Measurements from ENCODE around the gene CTNNA2. TPM values are rescaled to one million over a fixed set of nuclear protein-coding genes. Genes with fewer than 3 reads are reported as not detected.

The CTNNA2 gene
- total RNA-seq, 5 donors from 2014 or later (not counting 1 experiment from before 2014, with no cell fraction given): not detected

DNA sequence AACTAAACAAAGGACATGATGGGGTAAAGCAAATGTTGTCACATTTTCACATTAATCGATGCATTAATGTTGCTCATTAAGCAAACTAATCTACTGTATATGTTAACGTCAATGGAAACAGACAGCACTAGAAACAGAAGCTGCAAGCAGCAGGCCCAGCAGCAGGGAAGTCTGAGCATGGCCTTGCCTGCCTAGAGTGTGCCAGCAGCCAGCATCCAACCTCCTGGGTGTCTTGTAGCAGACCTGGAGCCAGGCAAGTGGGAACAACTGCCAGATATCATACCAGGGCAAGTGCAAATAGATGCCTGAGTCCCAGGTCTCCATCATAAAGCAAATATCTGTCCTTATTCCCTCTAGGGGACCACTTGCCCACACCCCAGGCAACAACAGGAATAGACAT lies 472.7 kb downstream of the CTNNA2 start:
- Mint-ChIP-seq H3K27me3 (no peaks in the 10 kb centered on the region), H3K36me3 (no peaks in the 10 kb centered on the region), H3K9me3 (peaks cover 0 to 6% (median 0%) of the 10 kb centered on the region in 3 donors), H3K27ac (no peak overlapping the region), H3K4me3 (no peak overlapping the region), H3K4me1 (no peaks in the 10 kb centered on the region)
- no peak for DNase-seq
- ChIA-PET POLR2A (no interaction called here), CTCF (no interaction called here)
- Histone ChIP-seq H3K9me3 (no peaks in the 10 kb centered on the region), H3K4me1 (ENCODE audit: control insufficient read depth in 1 of 2, extremely low read depth in 1 of 2, insufficient read depth in 2 of 2, low read length in 2 of 2) (no peaks in the 10 kb centered on the region), H3K36me3 (ENCODE audit: control insufficient read depth in 2 of 2, extremely low read depth in 1 of 2, insufficient read depth in 1 of 2, low read length in 1 of 2) (no peaks in the 10 kb centered on the region), H3K27ac (ENCODE audit: low read length) (no peak overlapping the region), H3K4me3 (ENCODE audit: control insufficient read depth in 1 of 2, extremely low read depth in 1 of 2, low read length in 1 of 2) (no peak overlapping the region), H3K27me3 (replicated peaks in 1 of 2; ENCODE audit: control insufficient read depth in 2 of 2, extremely low read depth in 1 of 2, insufficient read depth in 2 of 2, low read length in 1 of 2) (no peaks in the 10 kb centered on the region)
- WGBS (ENCODE audit: insufficient coverage): 44% methylated on average over 1 of the region's 2 CpGs
- ATAC-seq (replicated peaks in 1 of 4): peak in 1 of 4 experiments; percentile 15

DNA sequence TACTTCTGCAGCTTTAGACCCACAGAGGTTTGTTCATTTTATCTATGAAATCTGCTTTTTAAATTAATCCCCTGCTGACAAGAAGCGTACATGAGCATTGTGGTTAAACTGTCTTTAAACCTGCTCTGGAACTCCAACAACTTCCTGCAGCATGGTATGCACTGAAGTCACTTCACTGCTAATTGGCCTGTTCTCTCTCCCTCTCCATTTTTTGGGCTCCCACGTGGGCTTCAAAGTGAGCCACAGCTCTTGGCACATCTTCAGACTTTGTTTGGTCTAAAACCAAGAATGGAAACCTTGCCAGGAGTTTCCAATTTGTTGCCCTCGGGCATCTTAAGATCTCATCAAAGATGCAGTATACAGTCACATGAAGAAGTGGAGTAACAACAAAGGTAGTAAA lies 480.3 kb downstream of the CTNNA2 start:
- Mint-ChIP-seq H3K4me3 (no peak overlapping the region), H3K4me1 (no peaks in the 10 kb centered on the region), H3K36me3 (no peaks in the 10 kb centered on the region), H3K27ac (no peak overlapping the region), H3K9me3 (peaks cover 4 to 9% (median 8%) of the 10 kb centered on the region in 3 donors), H3K27me3 (no peaks in the 10 kb centered on the region)
- ATAC-seq (replicated peaks in 1 of 4) (no peak), DNase-seq (no peak)
- 7% methylated on average over 2 of the region's 3 CpGs for WGBS (ENCODE audit: insufficient coverage)
- no peak overlapping the region for H3K27ac ChIP-seq (ENCODE audit: low read length)
- no peaks in the 10 kb centered on the region for H3K27me3 ChIP-seq (replicated peaks in 1 of 2; ENCODE audit: control insufficient read depth in 2 of 2, extremely low read depth in 1 of 2, insufficient read depth in 2 of 2, low read length in 1 of 2)
- no peaks in the 10 kb centered on the region for H3K4me1 ChIP-seq (ENCODE audit: control insufficient read depth in 1 of 2, extremely low read depth in 1 of 2, insufficient read depth in 2 of 2, low read length in 2 of 2)
- no peak overlapping the region for H3K4me3 ChIP-seq (ENCODE audit: control insufficient read depth in 1 of 2, extremely low read depth in 1 of 2, low read length in 1 of 2)
- H3K9me3 ChIP-seq: no peaks in the 10 kb centered on the region
- H3K36me3 ChIP-seq (ENCODE audit: control insufficient read depth in 2 of 2, extremely low read depth in 1 of 2, insufficient read depth in 1 of 2, low read length in 1 of 2): no peaks in the 10 kb centered on the region
- POLR2A ChIA-PET: no interaction called here
- CTCF ChIA-PET: no interaction called here

DNA sequence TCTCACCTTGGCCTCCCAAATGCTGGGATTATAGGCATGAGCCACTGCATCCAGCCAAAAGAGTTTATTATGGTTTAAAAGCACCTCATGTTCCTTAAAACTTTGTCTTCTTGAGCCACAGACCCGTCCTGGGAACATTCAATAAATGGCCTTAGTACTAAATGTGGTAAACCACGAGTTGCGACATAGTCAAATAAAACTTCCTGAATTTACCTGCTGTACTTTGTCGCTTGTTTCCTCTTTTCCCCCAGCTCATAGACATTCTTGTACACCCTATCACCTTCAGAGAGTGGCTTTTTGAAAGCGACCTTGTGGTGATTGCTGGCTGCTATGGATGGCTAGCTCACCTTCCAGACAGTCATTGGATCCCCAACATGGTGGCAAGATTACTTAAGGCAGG lies 481.3 kb downstream of the CTNNA2 start:
- no peaks in the 10 kb centered on the region for H3K36me3 ChIP-seq (ENCODE audit: control insufficient read depth in 2 of 2, extremely low read depth in 1 of 2, insufficient read depth in 1 of 2, low read length in 1 of 2)
- Mint-ChIP-seq H3K4me1 (no peaks in the 10 kb centered on the region), H3K27ac (no peak overlapping the region), H3K36me3 (no peaks in the 10 kb centered on the region), H3K9me3 (peaks cover 4 to 11% (median 8%) of the 10 kb centered on the region in 3 donors), H3K4me3 (no peak overlapping the region), H3K27me3 (no peaks in the 10 kb centered on the region)
- 0% methylated on average over 2 of the region's 5 CpGs for WGBS (ENCODE audit: insufficient coverage)
- DNase-seq (no peak), ATAC-seq (replicated peaks in 1 of 4) (no peak)
- POLR2A ChIA-PET: interaction anchor here in 1 of 2 donors (0.7 kb wide), 1 partner anchor 64 kb away, joined by 3 read pairs; no protein-coding TSS in a partner anchor
- peaks cover 0 to 2% of the 10 kb centered on the region in 2 experiments for H3K27me3 ChIP-seq (replicated peaks in 1 of 2; ENCODE audit: control insufficient read depth in 2 of 2, extremely low read depth in 1 of 2, insufficient read depth in 2 of 2, low read length in 1 of 2)
- no peaks in the 10 kb centered on the region for H3K4me1 ChIP-seq (ENCODE audit: control insufficient read depth in 1 of 2, extremely low read depth in 1 of 2, insufficient read depth in 2 of 2, low read length in 2 of 2)
- H3K4me3 ChIP-seq (ENCODE audit: control insufficient read depth in 1 of 2, extremely low read depth in 1 of 2, low read length in 1 of 2): no peak overlapping the region
- H3K27ac ChIP-seq (ENCODE audit: low read length): no peak overlapping the region
- H3K9me3 ChIP-seq: no peaks in the 10 kb centered on the region
- CTCF ChIA-PET: no interaction called here

DNA sequence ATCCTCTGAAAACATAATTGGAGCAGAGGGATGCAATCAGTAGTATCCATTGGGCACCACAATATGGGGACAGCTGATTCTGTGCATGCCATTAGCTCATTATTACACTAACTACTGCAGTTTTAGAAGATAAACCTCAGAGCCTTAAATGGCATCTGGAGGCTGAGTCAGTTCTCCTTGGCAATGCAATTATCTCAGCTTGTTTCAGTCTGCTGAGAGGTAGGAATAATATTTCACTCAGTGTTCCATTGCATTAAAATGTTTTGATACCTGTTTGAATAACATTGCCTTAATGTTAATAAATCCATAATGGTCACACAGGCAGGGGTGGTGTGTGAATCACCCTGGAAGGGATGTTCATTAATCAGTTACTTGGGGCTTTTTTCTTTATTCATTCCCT lies 482.1 kb downstream of the CTNNA2 start:
- no peak for ATAC-seq (replicated peaks in 1 of 4)
- no peak overlapping the region for H3K27ac Mint-ChIP-seq
- no peaks in the 10 kb centered on the region for H3K36me3 ChIP-seq (ENCODE audit: control insufficient read depth in 2 of 2, extremely low read depth in 1 of 2, insufficient read depth in 1 of 2, low read length in 1 of 2)
- peaks cover 4 to 13% (median 12%) of the 10 kb centered on the region in 3 donors for H3K9me3 Mint-ChIP-seq
- H3K4me1 Mint-ChIP-seq: no peaks in the 10 kb centered on the region
- H3K4me3 ChIP-seq (ENCODE audit: control insufficient read depth in 1 of 2, extremely low read depth in 1 of 2, low read length in 1 of 2): no peak overlapping the region
- H3K4me1 ChIP-seq (ENCODE audit: control insufficient read depth in 1 of 2, extremely low read depth in 1 of 2, insufficient read depth in 2 of 2, low read length in 2 of 2): no peaks in the 10 kb centered on the region
- H3K27ac ChIP-seq (ENCODE audit: low read length): no peak overlapping the region
- no peak for DNase-seq
- ChIA-PET POLR2A (no interaction called here), CTCF (no interaction called here)
- H3K36me3 Mint-ChIP-seq: no peaks in the 10 kb centered on the region
- H3K27me3 Mint-ChIP-seq: peaks cover 0 to 4% of the 10 kb centered on the region in 2 donors
- H3K4me3 Mint-ChIP-seq: no peak overlapping the region
- peaks cover 0 to 3% of the 10 kb centered on the region in 2 experiments for H3K27me3 ChIP-seq (replicated peaks in 1 of 2; ENCODE audit: control insufficient read depth in 2 of 2, extremely low read depth in 1 of 2, insufficient read depth in 2 of 2, low read length in 1 of 2)
- H3K9me3 ChIP-seq: no peaks in the 10 kb centered on the region

DNA sequence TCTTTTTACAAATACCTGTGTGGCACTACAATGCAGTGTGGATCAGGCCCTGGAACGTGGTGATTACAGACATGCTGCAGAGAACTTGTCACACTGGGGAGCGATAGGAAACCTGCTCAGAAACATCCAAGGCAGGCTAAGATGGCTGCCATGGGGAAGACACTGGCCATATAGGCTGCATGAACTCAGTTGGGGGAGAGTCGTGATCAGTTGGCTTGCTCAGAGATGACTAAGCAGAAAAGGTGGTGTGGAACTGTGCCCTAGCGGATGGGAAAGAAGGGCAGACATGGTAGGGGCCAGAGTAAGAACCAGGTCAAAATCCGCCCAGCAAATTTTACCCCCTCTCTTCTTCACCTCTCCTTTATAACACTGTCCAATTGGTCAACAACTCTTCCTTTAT lies 483.9 kb downstream of the CTNNA2 start:
- ATAC-seq (replicated peaks in 1 of 4) (no peak), DNase-seq (no peak)
- H3K9me3 ChIP-seq: no peaks in the 10 kb centered on the region
- no peak overlapping the region for H3K4me3 ChIP-seq (ENCODE audit: control insufficient read depth in 1 of 2, extremely low read depth in 1 of 2, low read length in 1 of 2)
- no peaks in the 10 kb centered on the region for H3K4me1 ChIP-seq (ENCODE audit: control insufficient read depth in 1 of 2, extremely low read depth in 1 of 2, insufficient read depth in 2 of 2, low read length in 2 of 2)
- H3K27me3 ChIP-seq (replicated peaks in 1 of 2; ENCODE audit: control insufficient read depth in 2 of 2, extremely low read depth in 1 of 2, insufficient read depth in 2 of 2, low read length in 1 of 2): peaks cover 0 to 3% of the 10 kb centered on the region in 2 experiments
- Mint-ChIP-seq H3K27me3 (peaks cover 0 to 4% of the 10 kb centered on the region in 2 donors), H3K9me3 (peaks cover 4 to 16% (median 13%) of the 10 kb centered on the region in 3 donors), H3K36me3 (no peaks in the 10 kb centered on the region), H3K4me3 (no peak overlapping the region), H3K27ac (no peak overlapping the region), H3K4me1 (no peaks in the 10 kb centered on the region)
- no peaks in the 10 kb centered on the region for H3K36me3 ChIP-seq (ENCODE audit: control insufficient read depth in 2 of 2, extremely low read depth in 1 of 2, insufficient read depth in 1 of 2, low read length in 1 of 2)
- ChIA-PET POLR2A (no interaction called here), CTCF (no interaction called here)
- H3K27ac ChIP-seq (ENCODE audit: low read length): no peak overlapping the region
- WGBS (ENCODE audit: insufficient coverage): 34% methylated on average over 2 of the region's 5 CpGs

DNA sequence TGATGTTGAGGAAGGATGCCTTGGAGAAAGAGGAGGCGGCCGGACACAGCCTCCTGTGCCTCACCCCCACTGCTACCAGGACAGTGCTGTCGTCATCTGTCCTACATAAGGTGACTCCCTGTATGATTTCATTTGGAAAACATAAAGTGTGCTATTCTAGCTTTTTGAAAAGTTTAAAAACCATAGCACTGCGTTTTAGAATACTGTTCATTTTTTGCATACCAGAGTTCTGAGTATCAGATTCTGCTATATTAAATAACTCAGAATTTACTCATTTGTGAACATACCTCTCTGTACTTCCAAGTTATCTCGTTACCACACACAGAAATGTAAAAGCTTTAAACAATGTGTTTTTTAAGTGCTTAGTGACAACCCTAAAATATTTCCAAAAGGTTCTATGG lies 488.9 kb downstream of the CTNNA2 start:
- DNase-seq: no peak
- Mint-ChIP-seq H3K27ac (no peak overlapping the region), H3K27me3 (peaks cover 0 to 4% of the 10 kb centered on the region in 2 donors), H3K4me1 (no peaks in the 10 kb centered on the region), H3K9me3 (peaks cover 2 to 16% (median 8%) of the 10 kb centered on the region in 3 donors), H3K4me3 (no peak overlapping the region), H3K36me3 (no peaks in the 10 kb centered on the region)
- no peak overlapping the region for H3K27ac ChIP-seq (ENCODE audit: low read length)
- POLR2A ChIA-PET: no interaction called here
- H3K27me3 ChIP-seq (replicated peaks in 1 of 2; ENCODE audit: control insufficient read depth in 2 of 2, extremely low read depth in 1 of 2, insufficient read depth in 2 of 2, low read length in 1 of 2): peaks cover 0 to 3% of the 10 kb centered on the region in 2 experiments
- H3K4me3 ChIP-seq (ENCODE audit: control insufficient read depth in 1 of 2, extremely low read depth in 1 of 2, low read length in 1 of 2): no peak overlapping the region
- no peak for ATAC-seq (replicated peaks in 1 of 4)
- H3K9me3 ChIP-seq: no peaks in the 10 kb centered on the region
- H3K4me1 ChIP-seq (ENCODE audit: control insufficient read depth in 1 of 2, extremely low read depth in 1 of 2, insufficient read depth in 2 of 2, low read length in 2 of 2): no peaks in the 10 kb centered on the region
- no peaks in the 10 kb centered on the region for H3K36me3 ChIP-seq (ENCODE audit: control insufficient read depth in 2 of 2, extremely low read depth in 1 of 2, insufficient read depth in 1 of 2, low read length in 1 of 2)
- CTCF ChIA-PET: no interaction called here
- WGBS (ENCODE audit: insufficient coverage): no CpG with 5 or more reads among the region's 5 CpGs

DNA sequence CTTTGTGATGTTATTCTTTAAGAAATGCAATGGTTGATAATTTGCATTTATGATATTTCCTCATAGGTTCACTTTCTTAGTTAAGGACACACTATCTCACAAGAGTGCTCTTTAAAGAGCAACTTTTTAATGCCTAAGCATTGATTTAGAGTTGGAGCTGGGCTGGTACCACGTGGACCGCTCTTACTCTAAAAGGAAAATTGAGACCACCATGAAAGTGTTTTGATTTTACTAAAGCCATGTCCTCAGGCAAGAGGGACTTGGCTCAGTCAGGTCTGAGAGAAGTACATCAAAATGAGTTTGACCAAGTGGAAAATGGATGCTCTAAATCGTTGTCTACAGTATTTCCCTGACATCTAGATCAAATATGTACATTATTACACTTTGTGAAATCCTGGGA lies 489.3 kb downstream of the CTNNA2 start:
- CTCF ChIA-PET: no interaction called here
- no peak overlapping the region for H3K27ac ChIP-seq (ENCODE audit: low read length)
- WGBS (ENCODE audit: insufficient coverage): no CpG with 5 or more reads among the region's 3 CpGs

More for the DNA sequence above, 489.3 kb downstream of the CTNNA2 start:
- peaks cover 0 to 3% of the 10 kb centered on the region in 2 experiments for H3K27me3 ChIP-seq (replicated peaks in 1 of 2; ENCODE audit: control insufficient read depth in 2 of 2, extremely low read depth in 1 of 2, insufficient read depth in 2 of 2, low read length in 1 of 2)
- H3K4me1 ChIP-seq (ENCODE audit: control insufficient read depth in 1 of 2, extremely low read depth in 1 of 2, insufficient read depth in 2 of 2, low read length in 2 of 2): no peaks in the 10 kb centered on the region
- no peak for DNase-seq
- Mint-ChIP-seq H3K27ac (no peak overlapping the region), H3K36me3 (no peaks in the 10 kb centered on the region), H3K9me3 (peaks cover 2 to 16% (median 8%) of the 10 kb centered on the region in 3 donors), H3K4me1 (no peaks in the 10 kb centered on the region), H3K4me3 (no peak overlapping the region), H3K27me3 (peaks cover 0 to 4% of the 10 kb centered on the region in 2 donors)
- no peaks in the 10 kb centered on the region for H3K9me3 ChIP-seq
- no peaks in the 10 kb centered on the region for H3K36me3 ChIP-seq (ENCODE audit: control insufficient read depth in 2 of 2, extremely low read depth in 1 of 2, insufficient read depth in 1 of 2, low read length in 1 of 2)
- POLR2A ChIA-PET: no interaction called here
- H3K4me3 ChIP-seq (ENCODE audit: control insufficient read depth in 1 of 2, extremely low read depth in 1 of 2, low read length in 1 of 2): no peak overlapping the region
- ATAC-seq (replicated peaks in 1 of 4): no peak
